LNCAP (cell line): Measurements from ENCODE around the gene CCDC12.

Experiments used
- CTCF ChIP-seq: fragments of 450-650 bp; IDR thresholded peaks from 2 replicates; pipeline ENCODE4 v1.5.1; 2017; ENCODE audit warnings: mild to moderate bottlenecking

Gene CCDC12

GRCh38 chr3:46953234-46954010 is 23.1 kb downstream of the CCDC12 start:
- no peak for TF ChIP-seq CTCF

DNA sequence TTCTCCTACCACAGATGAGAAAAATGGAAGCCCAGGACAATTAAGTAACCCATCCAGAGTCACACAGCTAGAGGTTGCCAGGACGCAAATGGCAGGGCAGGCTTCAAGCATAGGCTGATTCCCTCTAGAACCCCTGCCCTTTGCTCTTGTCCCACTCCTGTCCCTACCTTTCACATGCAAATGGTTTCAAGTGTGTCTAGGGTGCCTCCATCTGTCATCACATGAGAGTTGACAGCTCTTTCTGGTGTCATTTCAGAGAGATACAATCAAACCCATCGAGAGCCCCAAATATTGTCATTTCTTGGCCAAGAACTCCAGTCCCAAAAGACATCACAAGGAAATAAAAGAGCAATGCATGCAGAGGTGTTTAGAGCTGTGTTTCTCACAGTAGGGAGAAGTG is 23.7 kb downstream of the CCDC12 start:
- no peak for TF ChIP-seq CTCF

GRCh38 chr3:46950650-46951241 is 25.8 kb downstream of the CCDC12 start:
- no peak for TF ChIP-seq CTCF

GRCh38 chr3:46950177-46950576 is 26.4 kb downstream of the CCDC12 start:
- no peak for TF ChIP-seq CTCF

GRCh38 chr3:46948830-46949671 is 27.5 kb downstream of the CCDC12 start:
- TF ChIP-seq CTCF, result no peak

GRCh38 chr3:46947981-46948791 is 28.4 kb downstream of the CCDC12 start:
- no peak for TF ChIP-seq CTCF

DNA sequence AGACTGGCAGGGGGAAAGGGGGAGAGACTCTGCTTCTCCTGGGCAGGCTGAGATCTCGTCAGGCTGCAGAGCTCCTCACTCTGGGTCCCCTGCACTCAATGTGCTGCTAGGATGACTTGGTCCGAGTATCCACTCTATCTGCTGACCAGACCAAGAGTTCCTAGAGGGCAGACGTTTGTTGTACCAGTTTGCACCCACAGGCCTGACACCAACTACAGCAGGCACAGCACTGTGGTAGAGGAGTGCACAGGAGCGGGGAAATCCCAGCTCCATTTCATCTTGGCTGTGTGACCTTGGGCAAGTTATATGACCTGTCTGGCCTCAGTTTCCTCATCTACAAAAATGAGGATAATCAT is 29.0 kb downstream of the CCDC12 start:
- TF ChIP-seq CTCF, result no peak
